ENCODE data around the gene RFC5.

- TF ChIP-seq EZH2phosphoT487 (IDR thresholded peaks at IDR 0.05; ENCODE audit: borderline replicate concordance, low read length) (no peak), CTCF (conservative IDR thresholded peaks at IDR 0.05; ENCODE audit: low read depth, low read length) (no peak)
Observed at GRCh38 chr12:118073768-118074167, 57.3 kb downstream of the RFC5 start.

Data from PC-3 (cell line).